GM18519 (cell line): ENCODE data around the gene CRYBG1.

Experiments
- ATAC-seq: cut with Tn5 transposase; IDR thresholded peaks from one replicate; pipeline ENCODE4 v1.9.1; 2021; ENCODE audit warnings: mild to moderate bottlenecking, moderate library complexity; ENCODE audit not compliant: unreplicated experiment, low FRiP score

CRYBG1 gene

GRCh38 chr6:106458021-106458986 lies 97.8 kb downstream of the CRYBG1 start:
- ATAC-seq, result no peak

- ATAC-seq, result no peak
Observed at GRCh38 chr6:106460481-106460880, 100.0 kb downstream of the CRYBG1 start.

- ATAC-seq, result no peak
Observed at GRCh38 chr6:106461084-106461483, 100.6 kb downstream of the CRYBG1 start.

GRCh38 chr6:106462923-106463557 lies 102.5 kb downstream of the CRYBG1 start:
- no peak for ATAC-seq

- no peak for ATAC-seq
Observed at GRCh38 chr6:106466211-106466610, 105.7 kb downstream of the CRYBG1 start.

- no peak for ATAC-seq
Observed at GRCh38 chr6:106468935-106469334, 108.4 kb downstream of the CRYBG1 start.

GRCh38 chr6:106469882-106470281 lies 109.4 kb downstream of the CRYBG1 start:
- ATAC-seq, result no peak

- no peak for ATAC-seq
Observed at GRCh38 chr6:106470316-106470715, 109.8 kb downstream of the CRYBG1 start.

GRCh38 chr6:106470811-106471210 lies 110.3 kb downstream of the CRYBG1 start:
- no peak for ATAC-seq

- ATAC-seq, result no peak
Observed at GRCh38 chr6:106473812-106474211, 113.3 kb downstream of the CRYBG1 start.

GRCh38 chr6:106474466-106474865 lies 113.9 kb downstream of the CRYBG1 start:
- no peak for ATAC-seq

- no peak for ATAC-seq
Observed at GRCh38 chr6:106475284-106475683, 114.8 kb downstream of the CRYBG1 start.

- no peak for ATAC-seq
Observed at GRCh38 chr6:106476331-106477105, 116.0 kb downstream of the CRYBG1 start.

GRCh38 chr6:106477146-106477545 lies 116.6 kb downstream of the CRYBG1 start:
- ATAC-seq, result no peak

- ATAC-seq, result no peak
Observed at GRCh38 chr6:106477790-106478189, 117.3 kb downstream of the CRYBG1 start.

GRCh38 chr6:106486236-106486635 lies 125.7 kb downstream of the CRYBG1 start:
- ATAC-seq, result no peak

GRCh38 chr6:106488494-106489370 lies 128.2 kb downstream of the CRYBG1 start:
- ATAC-seq, result no peak

- ATAC-seq, result no peak
Observed at GRCh38 chr6:106490030-106490429, 129.5 kb downstream of the CRYBG1 start.

GRCh38 chr6:106490436-106490835 lies 129.9 kb downstream of the CRYBG1 start:
- no peak for ATAC-seq

- ATAC-seq, result no peak
Observed at GRCh38 chr6:106490974-106491373, 130.5 kb downstream of the CRYBG1 start.
